ENCODE data around the gene BTBD2. TPM values are rescaled to one million over a fixed set of nuclear protein-coding genes. Genes with fewer than 3 reads are reported as not detected.

BTBD2 gene
- total RNA-seq, 1 donor from 2014 or later: 81.5 TPM

GRCh38 chr19:1949304-1950101 lies 66.0 kb downstream of the BTBD2 start:
- Histone ChIP-seq H3K4me1 (peaks cover 21% of the 10 kb centered on the region), H3K27ac (no peak overlapping the region), H3K4me3 (no peak overlapping the region), H3K36me3 (no peaks in the 10 kb centered on the region), H3K9me3 (no peaks in the 10 kb centered on the region), H3K27me3 (no peaks in the 10 kb centered on the region)
- TF ChIP-seq POLR2AphosphoS5 (IDR thresholded peaks at IDR 0.05; ENCODE audit: insufficient read depth in 1 of 2, low read depth in 1 of 2): no peak
- TF ChIP-seq CTCF (IDR thresholded peaks at IDR 0.05): no peak
- no peak for TF ChIP-seq POLR2A (IDR thresholded peaks at IDR 0.05)
- intact Hi-C loops (cut with DNase I): no loop called here
- no peak for DNase-seq (ENCODE audit: extremely low spot score in 2 of 2)

GRCh38 chr19:1947651-1948209 lies 67.8 kb downstream of the BTBD2 start:
- TF ChIP-seq POLR2A (IDR thresholded peaks at IDR 0.05): no peak
- H3K9me3 ChIP-seq: no peaks in the 10 kb centered on the region
- no peak for DNase-seq (ENCODE audit: extremely low spot score in 2 of 2)
- intact Hi-C loops (cut with DNase I): no loop called here
- H3K27ac ChIP-seq: no peak overlapping the region
- peaks cover 39% of the 10 kb centered on the region for H3K4me1 ChIP-seq
- H3K4me3 ChIP-seq: no peak overlapping the region
- H3K36me3 ChIP-seq: no peaks in the 10 kb centered on the region
- no peaks in the 10 kb centered on the region for H3K27me3 ChIP-seq

- Histone ChIP-seq H3K27me3 (no peaks in the 10 kb centered on the region), H3K27ac (no peak overlapping the region), H3K36me3 (no peaks in the 10 kb centered on the region), H3K9me3 (no peaks in the 10 kb centered on the region), H3K4me1 (peaks cover 48% of the 10 kb centered on the region), H3K4me3 (no peak overlapping the region)
- TF ChIP-seq POLR2A (IDR thresholded peaks at IDR 0.05) (no peak), CTCF (IDR thresholded peaks at IDR 0.05) (peak in 1 of 3 experiments; percentile 26)
- intact Hi-C loops (cut with DNase I): no loop called here
- no peak for DNase-seq (ENCODE audit: extremely low spot score in 2 of 2)
Measured at GRCh38 chr19:1945899-1946298, 69.6 kb downstream of the BTBD2 start.

GRCh38 chr19:1944916-1945561 lies 70.5 kb downstream of the BTBD2 start:
- H3K27me3 ChIP-seq: no peaks in the 10 kb centered on the region
- no peak for TF ChIP-seq POLR2A (IDR thresholded peaks at IDR 0.05)
- no peak for TF ChIP-seq POLR2AphosphoS5 (IDR thresholded peaks at IDR 0.05; ENCODE audit: insufficient read depth in 1 of 2, low read depth in 1 of 2)
- TF ChIP-seq CTCF (IDR thresholded peaks at IDR 0.05): no peak
- peaks cover 51% of the 10 kb centered on the region for H3K4me1 ChIP-seq
- DNase-seq (ENCODE audit: extremely low spot score in 2 of 2): no peak
- no peak overlapping the region for H3K4me3 ChIP-seq
- intact Hi-C loops (cut with DNase I): no loop called here
- H3K36me3 ChIP-seq: no peaks in the 10 kb centered on the region
- no peaks in the 10 kb centered on the region for H3K9me3 ChIP-seq
- H3K27ac ChIP-seq: no peak overlapping the region

GRCh38 chr19:1944088-1944915 lies 71.2 kb downstream of the BTBD2 start:
- DNase-seq (ENCODE audit: extremely low spot score in 2 of 2): no peak
- Histone ChIP-seq H3K4me3 (no peak overlapping the region), H3K9me3 (no peaks in the 10 kb centered on the region), H3K27me3 (no peaks in the 10 kb centered on the region), H3K4me1 (peaks cover 59% of the 10 kb centered on the region), H3K27ac (no peak overlapping the region), H3K36me3 (no peaks in the 10 kb centered on the region)
- intact Hi-C loops (cut with DNase I): no loop called here
- TF ChIP-seq POLR2A (IDR thresholded peaks at IDR 0.05) (no peak), CTCF (IDR thresholded peaks at IDR 0.05) (no peak), POLR2AphosphoS5 (IDR thresholded peaks at IDR 0.05; ENCODE audit: insufficient read depth in 1 of 2, low read depth in 1 of 2) (no peak)

Data from vagina (tissue), 2 donors.